Midbrain (tissue), 1 donor: ENCODE results near the gene C4BPB.

ENCODE experiments used
- DNase-seq: peaks from one replicate; lab custom pipeline; 2025; lab: John Stamatoyannopoulos, UW

C4BPB gene

DNA sequence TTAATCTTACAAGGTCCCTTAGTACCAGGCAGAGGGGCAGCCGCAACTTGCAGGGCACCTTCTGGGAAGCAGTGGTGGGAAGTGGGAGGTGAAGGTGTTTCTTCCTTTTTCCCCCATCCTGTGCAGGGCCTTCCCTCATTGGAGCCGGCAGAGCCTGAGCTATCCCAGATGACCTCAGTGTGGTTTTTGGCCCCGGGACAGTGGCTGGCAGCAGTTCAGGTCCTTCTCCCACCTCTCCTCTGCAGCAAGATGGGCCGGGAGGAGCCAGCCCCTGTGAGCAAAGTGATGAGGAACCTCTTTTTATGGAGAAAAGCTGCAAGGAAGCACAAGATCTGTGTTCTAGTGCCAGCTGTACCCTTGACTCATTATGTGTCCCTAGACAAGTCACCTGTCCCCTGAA lies 28.8 kb upstream of the C4BPB start:
- DNase-seq, result no peak

DNA sequence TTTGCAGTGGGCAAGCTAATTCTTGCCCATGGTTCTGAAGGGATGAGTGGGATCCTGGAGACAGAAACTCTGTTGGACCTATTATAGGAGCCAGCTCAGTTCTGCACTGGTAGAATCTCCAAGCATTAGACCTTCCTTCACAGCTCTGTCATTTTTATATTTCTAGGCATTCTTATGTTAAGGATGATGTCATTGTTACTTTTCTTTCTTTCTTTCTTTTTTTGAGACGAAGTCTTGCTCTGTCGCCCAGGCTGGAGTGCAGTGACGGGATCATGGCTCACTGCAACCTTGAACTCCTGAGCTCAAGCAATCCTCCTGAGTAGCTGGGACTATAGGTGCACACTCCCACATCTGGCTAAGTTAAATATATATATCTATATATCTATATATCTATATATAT lies 28.1 kb upstream of the C4BPB start:
- DNase-seq, result no peak

DNA sequence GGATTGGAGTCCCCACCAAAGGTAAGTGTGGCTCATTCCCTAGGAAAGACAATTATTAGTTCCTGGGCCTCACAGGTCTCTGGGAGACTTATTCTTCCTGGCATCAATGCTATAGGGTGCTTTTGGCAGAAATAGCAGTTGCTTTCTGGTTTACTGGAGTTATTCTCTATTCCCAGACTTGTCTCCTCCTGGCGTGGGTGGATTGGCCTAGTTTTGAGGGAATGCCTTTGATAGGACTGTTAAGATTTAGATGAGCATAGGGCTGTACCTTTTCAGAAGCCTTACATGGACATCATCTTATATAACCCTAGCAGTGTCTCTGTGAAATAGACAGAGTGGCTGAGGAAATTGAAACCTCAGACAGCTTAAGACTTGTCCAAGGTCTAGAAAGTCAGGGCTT lies 26.6 kb upstream of the C4BPB start:
- no peak for DNase-seq

DNA sequence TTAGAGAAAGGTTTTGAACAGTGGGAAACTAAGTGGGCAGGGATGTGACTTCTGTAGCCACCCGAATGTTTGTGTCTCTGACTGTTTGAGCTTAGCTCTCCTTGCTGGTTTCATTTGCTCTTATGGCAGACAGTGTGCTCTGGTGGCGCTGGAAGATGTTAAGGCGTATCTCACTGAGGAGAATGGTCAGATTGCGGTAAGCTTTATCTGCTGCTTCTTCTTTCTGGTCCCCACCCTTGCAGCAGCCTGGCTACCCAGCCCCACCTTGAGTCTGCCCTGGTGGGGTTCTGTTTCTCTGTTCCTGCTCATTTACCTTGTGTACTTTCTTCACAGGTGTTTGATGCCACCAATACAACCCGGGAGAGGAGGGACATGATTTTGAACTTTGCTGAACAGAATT lies 25.6 kb upstream of the C4BPB start:
- DNase-seq, result no peak

DNA sequence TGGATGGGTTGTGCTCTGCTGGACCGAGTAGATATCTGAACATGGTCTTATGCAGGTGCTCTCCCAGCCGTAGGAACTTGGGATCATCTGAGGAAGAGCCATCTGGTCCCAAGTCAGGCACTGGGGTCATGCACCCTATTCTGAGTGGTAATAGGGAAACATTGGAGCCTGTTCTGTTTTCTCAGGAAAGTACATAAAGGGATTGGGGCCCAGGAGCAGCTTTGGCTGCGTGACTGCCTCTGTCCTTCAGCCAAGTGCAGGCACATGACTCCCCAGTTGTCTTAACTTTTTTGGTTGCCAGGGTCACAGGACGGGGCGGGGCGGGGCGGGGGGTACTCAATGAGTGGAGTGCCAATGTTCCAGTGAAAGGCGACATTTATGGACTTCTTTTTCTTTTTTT lies 24.1 kb upstream of the C4BPB start:
- no peak for DNase-seq

DNA sequence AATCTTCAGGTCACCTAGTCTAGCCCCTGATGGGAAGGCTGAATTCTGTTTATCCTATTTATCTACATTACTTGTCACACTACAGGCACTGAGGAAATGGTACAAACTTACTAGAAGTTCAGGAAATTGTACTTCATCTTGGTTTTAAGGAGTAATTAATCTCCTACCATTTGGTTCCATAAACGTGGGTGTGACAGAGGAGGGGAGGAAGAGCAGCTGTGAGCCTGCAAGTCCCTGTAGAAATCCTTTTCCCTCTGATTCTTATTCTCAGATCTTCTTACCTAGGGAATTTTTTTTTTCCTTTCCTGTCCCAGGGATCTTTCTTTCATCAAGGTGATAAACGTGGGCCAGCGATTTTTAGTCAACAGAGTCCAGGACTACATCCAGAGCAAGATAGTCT lies 21.5 kb upstream of the C4BPB start:
- no peak for DNase-seq

DNA sequence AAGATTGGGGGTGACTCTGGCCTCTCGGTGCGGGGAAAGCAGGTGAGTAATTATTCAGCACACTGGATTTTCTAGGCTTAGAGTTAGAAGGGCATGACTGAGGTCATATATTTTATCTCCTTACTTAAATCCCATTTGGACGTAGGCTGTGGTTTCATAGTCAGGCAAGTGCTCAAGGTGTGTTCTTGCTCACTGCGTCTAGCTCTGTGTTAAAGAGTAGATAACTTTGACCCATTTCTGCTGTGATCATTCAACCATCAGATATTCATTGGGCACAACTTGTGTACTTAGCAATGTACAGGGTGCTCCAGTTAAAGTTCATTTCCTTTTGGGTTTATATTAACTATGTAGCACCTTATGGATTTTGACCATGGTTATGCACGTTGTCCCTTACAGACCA lies 21.0 kb upstream of the C4BPB start:
- no peak for DNase-seq

DNA sequence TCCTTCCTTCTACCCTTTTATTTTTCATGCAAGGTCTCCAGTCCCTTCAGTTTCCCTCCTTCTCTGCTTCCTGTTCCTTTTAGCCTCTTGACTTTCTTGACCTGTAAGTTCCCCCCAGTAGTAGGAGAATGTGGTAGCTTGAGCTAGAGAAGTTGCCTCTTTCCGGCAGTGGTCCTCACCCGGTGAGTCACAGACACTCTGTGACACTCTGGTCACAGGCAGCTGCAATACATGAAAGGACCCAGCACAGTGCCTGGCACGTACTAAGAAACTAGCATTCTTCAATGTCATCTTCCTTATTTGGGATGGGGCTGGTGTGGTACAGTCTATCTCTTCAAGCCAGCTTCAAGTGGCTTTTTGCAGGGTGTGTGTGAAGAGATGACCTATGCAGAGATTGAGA lies 19.6 kb upstream of the C4BPB start:
- no peak for DNase-seq

DNA sequence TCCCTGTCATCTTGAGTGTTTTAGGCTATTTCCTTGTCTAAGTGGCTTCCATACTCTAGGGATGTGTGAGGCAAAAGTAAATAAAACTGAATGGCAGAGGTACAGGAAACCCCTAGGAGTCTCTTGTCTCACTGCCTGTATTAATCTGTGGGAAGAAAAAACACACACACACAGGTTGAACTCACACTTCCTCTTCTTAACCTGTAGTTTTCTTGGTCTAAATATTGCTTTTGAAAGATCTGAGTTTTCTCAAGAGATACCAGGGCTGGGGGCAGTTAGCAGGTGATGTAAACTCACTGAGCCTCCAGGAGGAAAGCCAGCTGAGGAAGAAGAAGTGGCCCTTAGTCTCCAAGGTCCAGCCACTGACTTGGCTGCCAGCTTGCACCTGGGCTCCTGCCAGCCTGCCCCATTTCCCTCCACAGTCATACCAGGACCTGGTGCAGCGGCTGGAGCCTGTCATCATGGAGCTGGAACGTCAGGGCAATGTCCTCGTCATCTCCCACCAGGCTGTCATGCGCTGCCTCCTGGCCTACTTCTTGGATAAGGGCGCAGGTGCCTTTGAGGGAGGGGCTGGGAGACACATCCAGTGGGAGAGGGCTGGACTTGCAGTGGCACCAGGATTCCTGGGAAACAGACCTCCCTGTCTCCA lies 18.7 kb upstream of the C4BPB start:
- DNase-seq, result no peak

DNA sequence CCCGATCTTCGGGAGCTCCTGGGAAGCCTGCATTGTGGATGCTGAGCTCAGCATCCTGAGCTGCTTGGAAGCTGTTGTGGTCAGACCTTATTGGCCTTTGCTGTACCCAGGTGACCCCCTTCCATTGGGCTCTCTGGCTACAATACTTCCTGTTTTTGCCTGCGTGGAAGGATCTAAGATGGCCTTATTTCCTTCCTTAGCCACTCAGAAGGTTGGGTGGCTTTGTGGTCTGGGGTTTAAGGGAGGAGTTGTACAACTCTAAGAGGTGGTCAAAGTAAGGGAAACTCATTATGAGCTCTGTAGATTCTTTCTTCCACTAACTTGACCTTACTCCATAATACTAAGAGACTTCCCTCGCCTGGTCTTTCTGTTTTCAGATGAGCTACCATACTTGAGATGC lies 17.8 kb upstream of the C4BPB start:
- DNase-seq, result no peak

DNA sequence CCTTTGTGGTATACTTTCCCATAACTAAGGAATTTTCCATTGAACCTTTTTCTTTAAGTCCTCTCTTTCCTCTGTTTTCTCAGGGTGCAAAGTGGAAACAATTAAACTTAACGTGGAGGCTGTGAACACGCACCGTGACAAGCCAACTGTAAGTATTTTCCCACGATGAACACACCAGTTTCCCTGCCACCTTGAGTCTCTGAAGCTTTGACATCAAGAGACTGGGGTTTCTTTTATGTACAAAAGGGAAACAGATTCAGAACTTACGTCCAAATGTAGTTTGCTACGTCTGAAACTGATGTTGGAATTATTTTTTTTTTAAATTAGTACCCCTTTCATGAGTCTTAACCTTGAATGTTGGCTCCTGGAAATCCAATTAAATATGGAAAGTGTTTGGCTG lies 17.2 kb upstream of the C4BPB start:
- no peak for DNase-seq

DNA sequence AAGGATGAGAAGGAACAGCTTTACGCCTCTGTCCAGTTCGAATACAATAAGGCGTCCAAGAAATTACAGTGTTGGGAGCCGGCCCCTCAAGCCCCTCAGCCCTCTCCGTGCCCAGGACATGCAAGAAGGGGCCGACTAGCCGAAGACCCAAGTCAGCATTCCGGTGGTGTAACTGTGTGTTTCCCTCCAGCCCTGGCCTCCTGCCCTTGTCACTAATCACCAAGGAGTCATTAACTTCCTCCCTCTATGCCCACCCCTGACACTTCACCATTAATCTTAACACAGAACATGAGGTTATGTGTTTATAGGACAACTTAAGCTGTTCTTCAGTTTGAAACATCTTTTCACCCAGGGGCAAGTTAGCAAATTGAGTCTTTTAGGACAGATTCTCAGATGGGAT lies 16.4 kb upstream of the C4BPB start:
- DNase-seq, result no peak

DNA sequence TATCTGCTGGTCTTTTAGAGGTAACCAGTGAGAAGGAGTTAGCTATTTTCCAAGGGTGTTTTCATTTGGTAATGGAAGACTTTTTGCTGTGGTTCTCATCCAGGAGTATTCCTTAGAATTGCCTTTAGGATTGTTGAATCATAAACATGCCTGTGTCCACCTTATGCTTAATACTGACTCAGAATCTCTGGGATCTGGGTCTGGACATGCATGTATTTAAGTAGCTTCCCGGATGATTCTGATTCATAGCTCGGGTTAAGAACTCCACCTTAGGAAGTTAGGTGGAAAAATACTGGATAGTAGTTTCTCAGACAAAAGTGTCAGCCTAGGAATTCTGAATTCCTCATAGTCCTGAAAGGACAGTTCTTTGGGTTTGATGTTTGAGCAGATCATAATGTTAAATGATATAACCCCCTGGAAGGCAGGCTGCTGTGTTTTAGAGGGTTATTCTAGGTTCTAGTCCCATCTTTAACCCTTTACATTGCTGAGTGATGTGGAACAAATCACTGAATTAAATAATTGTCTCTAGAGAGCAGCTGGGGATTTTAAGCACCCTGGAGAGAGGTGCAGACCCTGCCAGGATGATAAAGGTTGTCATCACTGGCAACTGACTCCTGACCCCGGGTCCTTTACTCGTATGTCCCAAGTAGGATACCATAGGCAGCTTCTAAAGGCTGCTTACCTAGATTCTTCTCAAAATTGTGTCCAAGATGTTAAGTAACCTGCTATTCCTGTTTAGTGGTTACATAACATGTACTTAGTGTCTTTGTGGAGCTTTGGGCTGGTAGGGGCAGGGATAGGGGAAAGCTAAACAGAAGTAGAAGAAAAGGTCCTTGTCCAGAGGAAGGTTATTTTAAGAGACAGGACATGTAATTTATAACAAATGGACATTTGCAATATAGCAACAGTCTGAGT lies 14.5 kb upstream of the C4BPB start:
- DNase-seq, result no peak

DNA sequence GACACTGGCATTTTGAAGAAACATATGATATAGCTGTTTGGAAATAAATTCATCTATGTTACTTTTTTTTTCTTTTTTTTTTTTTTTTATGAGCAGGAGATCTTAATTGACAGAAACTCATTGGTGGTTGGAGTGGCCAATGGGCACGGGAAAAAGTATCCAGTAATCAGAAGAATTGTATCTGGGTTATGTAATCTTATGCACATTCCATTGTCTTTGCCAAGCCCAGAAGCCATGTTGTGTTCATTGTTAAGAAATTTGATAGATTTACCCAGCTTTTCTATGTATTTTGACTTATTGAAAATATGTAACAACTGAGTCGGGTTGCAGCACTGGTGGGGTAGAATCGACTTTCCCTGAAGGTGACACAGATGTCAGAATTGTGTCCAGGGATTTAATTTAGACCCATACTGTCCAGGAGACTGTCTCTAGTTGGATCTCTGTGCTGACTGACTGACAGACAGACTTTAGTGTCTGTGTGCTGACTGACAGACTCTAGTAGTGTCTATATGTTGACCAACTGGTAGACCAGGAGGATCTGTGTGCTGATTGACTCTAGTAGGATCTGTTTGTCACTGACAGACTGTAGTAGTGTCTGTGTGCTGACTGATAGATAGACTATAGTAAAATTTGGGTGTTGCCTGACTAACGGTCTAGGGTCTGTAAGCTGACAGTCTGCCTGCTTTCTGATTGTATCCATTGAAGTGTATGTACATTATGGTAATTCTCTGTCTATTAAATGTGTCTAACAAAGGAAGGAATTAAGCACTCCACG lies 12.3 kb upstream of the C4BPB start:
- no peak for DNase-seq

DNA sequence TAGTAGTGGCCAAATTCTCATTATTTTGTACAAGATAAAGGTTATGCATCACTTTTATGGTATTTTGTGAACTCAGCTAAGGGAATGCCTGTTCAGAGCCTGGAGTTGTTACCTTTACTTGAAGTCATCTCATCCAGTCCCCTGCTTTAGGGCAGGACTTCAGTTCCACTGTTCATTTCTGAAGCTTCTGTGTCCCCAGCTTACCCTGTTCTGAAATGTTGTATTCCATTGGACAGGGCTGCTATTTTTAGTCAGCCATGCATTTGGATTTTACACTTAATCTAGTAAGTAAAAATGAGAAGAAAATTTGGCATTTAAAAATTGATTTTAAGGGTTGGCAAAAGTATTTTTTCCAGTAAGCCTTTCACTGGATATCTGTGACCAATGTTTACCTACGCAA lies 11.6 kb upstream of the C4BPB start:
- no peak for DNase-seq

DNA sequence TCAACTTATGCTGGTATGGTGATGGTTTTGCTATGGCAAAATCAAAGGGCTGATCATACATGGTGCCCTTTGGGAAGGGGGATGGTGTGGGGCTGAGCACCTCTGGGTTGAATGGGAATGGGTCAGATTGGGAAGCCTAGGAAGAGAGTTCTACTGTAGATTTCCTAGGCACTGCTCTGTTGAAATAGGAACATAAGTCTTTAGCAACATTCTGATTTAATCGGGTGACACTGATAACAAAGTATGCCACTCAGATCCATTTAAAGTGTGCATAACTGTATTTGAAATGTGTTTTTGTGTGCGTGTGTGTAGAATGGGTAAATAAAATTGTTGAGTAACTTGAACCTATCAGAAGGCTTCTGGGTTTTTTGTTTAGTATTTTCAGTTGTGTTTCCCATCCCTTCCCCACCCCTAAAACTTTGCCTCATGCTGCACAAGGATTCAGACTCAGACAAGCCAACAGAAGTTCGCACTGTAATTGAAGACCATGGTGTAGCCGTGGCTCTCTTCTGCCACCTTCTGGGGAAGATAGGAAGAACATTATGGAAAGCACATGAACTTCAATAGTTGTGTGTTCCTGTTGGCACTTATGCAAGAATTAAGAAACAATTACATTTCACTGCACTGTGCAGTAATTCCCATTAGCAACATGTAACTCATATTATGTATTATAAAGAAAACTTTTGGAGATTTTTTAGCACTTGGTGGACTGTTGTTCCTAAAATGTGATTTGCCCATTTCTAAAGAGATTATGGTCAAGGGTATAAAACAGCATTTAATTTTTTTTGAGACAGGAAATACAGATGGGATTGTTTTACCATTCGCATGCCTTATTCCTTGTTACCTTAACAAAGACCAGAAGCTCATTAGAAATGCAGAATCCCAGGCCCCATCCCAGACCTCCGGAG lies 10.9 kb upstream of the C4BPB start:
- DNase-seq, result peak; percentile 81

DNA sequence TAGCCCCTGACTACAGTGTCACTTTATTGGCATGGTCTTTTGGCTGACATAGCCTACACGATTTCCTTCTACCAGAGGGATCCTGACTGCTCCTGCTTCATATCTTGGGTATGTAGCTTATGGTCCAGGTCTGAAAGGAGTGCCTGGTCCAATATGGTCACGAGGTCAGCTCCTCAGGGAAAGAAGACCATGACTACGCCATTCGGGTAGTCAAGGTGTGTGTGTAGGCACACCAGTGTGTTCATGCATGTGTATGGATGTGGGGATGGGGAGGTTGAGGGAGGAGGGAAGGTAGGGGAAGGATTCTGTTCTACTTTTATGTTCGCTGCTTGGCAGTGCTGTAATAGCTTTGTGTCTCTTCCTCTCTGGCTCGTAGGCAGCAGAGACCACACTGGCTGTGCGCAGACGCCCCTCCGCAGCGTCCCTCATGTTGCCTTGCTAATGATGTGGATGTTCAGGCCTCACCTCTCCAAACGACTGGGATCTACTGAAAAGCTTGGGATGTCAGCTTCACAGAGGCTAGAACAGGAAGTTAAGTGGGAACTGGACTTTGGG lies 10.0 kb upstream of the C4BPB start:
- DNase-seq, result no peak

DNA sequence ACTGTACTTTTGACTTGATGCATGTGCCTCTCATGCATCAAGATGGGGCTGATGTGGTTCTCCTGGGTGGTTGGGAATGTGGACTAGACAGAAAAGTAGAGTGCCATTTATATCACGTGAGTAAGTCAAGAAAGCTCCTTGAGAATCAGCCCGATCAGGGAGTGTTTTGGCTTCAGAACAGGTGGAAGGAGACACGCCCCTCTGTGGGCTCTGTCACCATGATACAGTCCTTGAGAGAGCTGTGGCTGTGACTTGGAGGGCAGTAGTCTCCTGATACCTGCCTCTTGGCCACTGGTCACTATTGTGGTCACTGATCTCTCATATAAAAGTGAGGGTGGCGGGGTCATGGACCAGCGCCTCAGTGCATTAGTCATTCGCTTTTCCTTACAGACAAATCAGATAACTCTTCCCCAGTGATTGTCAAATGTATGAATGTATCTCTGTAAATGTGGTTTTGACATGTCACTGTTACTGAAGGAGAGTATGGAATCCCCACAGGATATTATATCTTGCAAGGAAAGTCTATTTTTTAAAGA lies 8.9 kb upstream of the C4BPB start:
- no peak for DNase-seq

DNA sequence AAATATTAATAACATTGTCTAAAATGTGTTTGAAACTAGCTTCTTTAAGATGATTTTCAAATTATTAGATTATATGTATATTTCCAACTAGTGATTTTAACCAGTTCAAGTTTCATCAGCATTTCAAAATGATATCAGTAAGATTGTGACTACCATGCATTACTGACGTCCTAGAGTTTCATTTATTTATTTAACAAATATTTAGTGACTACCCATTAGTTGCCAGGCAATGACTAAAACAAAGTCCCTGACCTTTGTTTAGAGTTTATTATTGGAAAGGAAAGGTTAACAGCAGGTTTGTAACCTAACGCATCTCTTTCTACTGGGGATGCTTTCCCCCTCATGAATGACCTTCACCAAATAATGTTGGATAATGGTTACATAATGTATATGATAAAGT lies 7.6 kb upstream of the C4BPB start:
- DNase-seq, result no peak

DNA sequence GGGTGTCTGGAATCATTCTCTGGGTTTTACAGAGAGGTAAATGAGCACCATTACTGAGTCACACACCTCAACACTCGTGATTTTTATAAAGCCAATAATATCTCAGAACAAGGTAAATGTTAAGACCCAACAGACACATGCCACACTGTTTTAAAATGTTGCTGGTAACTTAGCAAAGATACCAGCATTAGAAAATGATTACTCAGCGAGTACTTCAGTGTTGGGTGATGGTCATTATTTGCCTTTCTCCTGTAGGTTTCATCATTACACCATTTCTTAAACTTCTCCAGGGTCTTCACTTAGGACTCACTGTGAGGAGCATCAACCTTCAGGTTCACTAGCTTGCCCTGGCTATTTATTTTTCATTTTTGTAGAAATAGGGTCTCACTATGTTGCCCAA lies 6.9 kb upstream of the C4BPB start:
- no peak for DNase-seq

DNA sequence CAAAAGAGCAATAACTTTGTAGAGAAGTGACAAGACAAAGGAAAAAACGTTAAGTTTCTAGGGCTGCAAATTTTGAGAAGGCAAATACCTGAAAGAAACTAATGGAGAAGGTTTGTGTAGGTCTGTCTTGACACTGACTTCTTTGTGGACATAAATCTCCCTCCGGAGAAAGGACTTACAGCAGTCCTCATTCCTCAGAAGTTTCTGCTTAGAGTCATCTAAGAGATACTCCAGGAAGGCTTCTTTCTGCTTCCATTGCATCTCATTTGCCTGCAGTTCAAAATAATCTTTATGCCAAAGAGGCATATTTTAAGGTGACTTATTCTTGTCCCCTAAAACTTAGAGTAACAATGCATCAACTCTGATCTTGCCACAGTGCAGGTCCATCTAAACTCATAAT lies 4.4 kb upstream of the C4BPB start:
- DNase-seq, result no peak
